ENCODE results near the gene BDH1.
"Not testable (repeated sequence)": the region's sequence is repeated elsewhere in the genome, so short reads cannot be mapped to it uniquely, and the experiment has no call there.

Gene BDH1

GRCh38 chr3:197520311-197521276 lies 35.2 kb downstream of the BDH1 start:
- peak; percentile 85 for DNase-seq

- no peak for DNase-seq
These were observed 36.0 kb downstream of the BDH1 start for GRCh38 chr3:197519801-197520211.

GRCh38 chr3:197518881-197519421 lies 36.8 kb downstream of the BDH1 start:
- DNase-seq, result no peak

GRCh38 chr3:197517922-197518683 lies 37.7 kb downstream of the BDH1 start:
- DNase-seq, result not testable (repeated sequence)

- DNase-seq, result not testable (repeated sequence)
These were observed 38.7 kb downstream of the BDH1 start for GRCh38 chr3:197516890-197517606.

- DNase-seq, result no peak
These were observed 39.3 kb downstream of the BDH1 start for GRCh38 chr3:197516517-197516889.

- no peak for DNase-seq
These were observed 40.9 kb downstream of the BDH1 start for GRCh38 chr3:197514786-197515355.

GRCh38 chr3:197513953-197514785 lies 41.6 kb downstream of the BDH1 start:
- DNase-seq, result no peak

GRCh38 chr3:197512691-197513571 lies 42.8 kb downstream of the BDH1 start:
- DNase-seq, result no peak

GRCh38 chr3:197511853-197512635 lies 43.7 kb downstream of the BDH1 start:
- no peak for DNase-seq

- DNase-seq, result no peak
These were observed 44.6 kb downstream of the BDH1 start for GRCh38 chr3:197511130-197511529.

- DNase-seq, result no peak
These were observed 45.1 kb downstream of the BDH1 start for GRCh38 chr3:197510642-197511018.

- DNase-seq, result no peak
These were observed 46.6 kb downstream of the BDH1 start for GRCh38 chr3:197508924-197509775.

- DNase-seq, result no peak
These were observed 47.3 kb downstream of the BDH1 start for GRCh38 chr3:197508461-197508860.

- DNase-seq, result no peak
These were observed 47.7 kb downstream of the BDH1 start for GRCh38 chr3:197508051-197508451.

GRCh38 chr3:197507541-197507940 lies 48.2 kb downstream of the BDH1 start:
- DNase-seq, result no peak

- DNase-seq, result no peak
These were observed 48.7 kb downstream of the BDH1 start for GRCh38 chr3:197507081-197507480.

GRCh38 chr3:197505796-197506548 lies 49.8 kb downstream of the BDH1 start:
- DNase-seq, result no peak

Data from COR-L47 (cell line).